K562 (cell line): ENCODE results near the gene TMEM217. TPM values are rescaled to one million over a fixed set of nuclear protein-coding genes. Genes with fewer than 3 reads are reported as not detected.

Source experiments
- ASH1L ChIP-seq: fragments of 450-650 bp; IDR thresholded peaks from 2 replicates; pipeline ENCODE4 v1.6.1; 2018; ENCODE audit warnings: borderline replicate concordance, mild to moderate bottlenecking, low read depth; ENCODE audit not compliant: partially characterized antibody
- BRD4 ChIP-seq: fragments of 200-600 bp; sonication (generic); IDR thresholded peaks from 2 replicates; pipeline ENCODE4 v1.6.1; 2017; ENCODE audit warnings: inconsistent platforms
- CHD4 ChIP-seq: fragments of 200-600 bp; sonication (generic); IDR thresholded peaks from 3 replicates; pipeline ENCODE4 v1.6.1; 2012; ENCODE audit warnings: low read depth, mild to moderate bottlenecking, mixed read lengths, low read length, inconsistent platforms; ENCODE audit not compliant: insufficient read depth, insufficient replicate concordance, poor library complexity, severe bottlenecking
- E2F3 ChIP-seq: fragments of 250-450 bp; sonication (Bioruptor Pico); IDR thresholded peaks from 2 replicates; pipeline ENCODE4 v1.4.0; 2020; ENCODE audit warnings: mild to moderate bottlenecking
- FIP1L1 ChIP-seq: fragments of 200-400 bp; formaldehyde crosslinking; IDR thresholded peaks from 2 replicates; pipeline ENCODE4 v1.6.1; 2018; ENCODE audit warnings: mild to moderate bottlenecking, low read depth, low read length; ENCODE audit not compliant: poor library complexity, severe bottlenecking
- HDAC1 ChIP-seq, 2 experiments: fragments of 450-650 bp; IDR thresholded peaks; 2 replicates each; pipeline ENCODE4 v1.6.1; 2016 to 2017; ENCODE audit warnings: inconsistent platforms in 1 of 2, mild to moderate bottlenecking in 1 of 2, moderate library complexity in 1 of 2
- MAFG ChIP-seq: fragments of 450-650 bp; conservative IDR thresholded peaks from 2 replicates; pipeline ENCODE4 v1.6.1; 2016; ENCODE audit warnings: missing genetic modification characterization, missing compliant biosample characterization
- NR2F6 ChIP-seq: fragments of 450-650 bp; formaldehyde crosslinking; IDR thresholded peaks from 2 replicates; pipeline ENCODE4 v1.4.0; 2020; ENCODE audit warnings: mild to moderate bottlenecking
- RBM15 ChIP-seq: fragments of 200-400 bp; formaldehyde crosslinking; IDR thresholded peaks from 2 replicates; pipeline ENCODE4 v1.6.1; 2018; ENCODE audit warnings: mild to moderate bottlenecking, low read length, moderate library complexity; ENCODE audit not compliant: insufficient read depth
- RBM25 ChIP-seq: fragments of 200-400 bp; formaldehyde crosslinking; IDR thresholded peaks from 2 replicates; pipeline ENCODE4 v1.6.1; 2018; ENCODE audit warnings: low read length, low read depth, moderate library complexity; ENCODE audit not compliant: severe bottlenecking
- SMAD3 ChIP-seq: fragments of 450-650 bp; formaldehyde crosslinking; conservative IDR thresholded peaks from 2 replicates; pipeline ENCODE4 v1.4.0; 2020; ENCODE audit warnings: mild to moderate bottlenecking
- SMAD4 ChIP-seq: fragments of 250-450 bp; sonication (Bioruptor Pico); conservative IDR thresholded peaks from 2 replicates; pipeline ENCODE4 v1.8.0; 2021; ENCODE audit warnings: inconsistent platforms, mild to moderate bottlenecking, moderate library complexity
- ZKSCAN3 ChIP-seq: fragments of 250-450 bp; sonication (Bioruptor Pico); IDR thresholded peaks from 2 replicates; pipeline ENCODE4 v1.4.0; 2020
- ZNF583 ChIP-seq: fragments of 250-450 bp; sonication (Bioruptor Pico); IDR thresholded peaks from 2 replicates; pipeline ENCODE4 v1.4.0; 2020
- polyA plus RNA-seq, 8 experiments: library from polyadenylated mRNA; depleted of rRNA in 4 of 8; stranded (reverse) in 5 of 8; unstranded in 3 of 8; fragments of >200 nt; fragmentation: Nextera tagmentation in 2 of 8; fragmentation: Illumina TruSeq in 1 of 8; extraction: Ambion mirVana in 2 of 8; extraction: Trizol in 1 of 8; gene quantifications; 2 replicates each; pipeline versions ENCODE4 v1.2.1 to v1.2.3, GENCODE V29; 2011 to 2014; ENCODE audit warnings: inconsistent platforms in 1 of 8, missing spikeins in 1 of 8
- total RNA-seq, 7 experiments: library from RNA; depleted of rRNA in 6 of 7; stranded (reverse); fragments of >200 nt in 6 of 7; fragmentation: Illumina TruSeq in 2 of 7; extraction: Trizol in 2 of 7; gene quantifications; 2 replicates each; pipeline versions ENCODE4 v1.2.1 to v1.2.3, GENCODE V29; 2011 to 2021; ENCODE audit warnings: low replicate concordance in 1 of 7
- TF ChIP-seq, protein P1 (sequence below): fragments of 250-450 bp; sonication (Bioruptor Pico); IDR thresholded peaks from 2 replicates; pipeline ENCODE4 v1.5.0; 2021
- TF ChIP-seq, protein P2 (sequence below): fragments of 250-450 bp; sonication (Bioruptor Pico); IDR thresholded peaks from 2 replicates; pipeline ENCODE4 v1.8.0; 2022; ENCODE audit warnings: inconsistent platforms, mild to moderate bottlenecking, moderate library complexity, borderline replicate concordance
- TF ChIP-seq, protein P3 (sequence below): fragments of 450-650 bp; IDR thresholded peaks from 2 replicates; pipeline ENCODE4 v1.6.1; 2016
- TF ChIP-seq, protein P4 (sequence below): fragments of 200-800 bp; sonication (Bioruptor generic); IDR thresholded peaks from 2 replicates; pipeline ENCODE4 v1.6.1; 2017; ENCODE audit warnings: missing genetic modification characterization, missing compliant biosample characterization
- TF ChIP-seq, protein P5 (sequence below): IDR thresholded peaks from 2 replicates; pipeline ENCODE4 v1.6.1; 2011; ENCODE audit not compliant: insufficient read length; ENCODE audit errors: extremely low read depth
- TF ChIP-seq, protein P6 (sequence below), 2 experiments: fragments of 250-450 bp in 1 of 2; fragments of 450-650 bp in 1 of 2; sonication (Bioruptor Pico) in 1 of 2; IDR thresholded peaks; 2 replicates each; pipeline versions ENCODE4 v1.6.1 to v1.8.0; 2016 to 2021; ENCODE audit warnings: mild to moderate bottlenecking in 2 of 2, moderate library complexity in 2 of 2, missing compliant biosample characterization in 1 of 2, missing genetic modification characterization in 1 of 2

TMEM217 gene
- total and polyA plus RNA-seq, 9 of the 15 experiments (the other 6 are each of a cell fraction or from before 2014, with no cell fraction given) = 1.3 to 8.0 (median 1.9) TPM

DNA sequence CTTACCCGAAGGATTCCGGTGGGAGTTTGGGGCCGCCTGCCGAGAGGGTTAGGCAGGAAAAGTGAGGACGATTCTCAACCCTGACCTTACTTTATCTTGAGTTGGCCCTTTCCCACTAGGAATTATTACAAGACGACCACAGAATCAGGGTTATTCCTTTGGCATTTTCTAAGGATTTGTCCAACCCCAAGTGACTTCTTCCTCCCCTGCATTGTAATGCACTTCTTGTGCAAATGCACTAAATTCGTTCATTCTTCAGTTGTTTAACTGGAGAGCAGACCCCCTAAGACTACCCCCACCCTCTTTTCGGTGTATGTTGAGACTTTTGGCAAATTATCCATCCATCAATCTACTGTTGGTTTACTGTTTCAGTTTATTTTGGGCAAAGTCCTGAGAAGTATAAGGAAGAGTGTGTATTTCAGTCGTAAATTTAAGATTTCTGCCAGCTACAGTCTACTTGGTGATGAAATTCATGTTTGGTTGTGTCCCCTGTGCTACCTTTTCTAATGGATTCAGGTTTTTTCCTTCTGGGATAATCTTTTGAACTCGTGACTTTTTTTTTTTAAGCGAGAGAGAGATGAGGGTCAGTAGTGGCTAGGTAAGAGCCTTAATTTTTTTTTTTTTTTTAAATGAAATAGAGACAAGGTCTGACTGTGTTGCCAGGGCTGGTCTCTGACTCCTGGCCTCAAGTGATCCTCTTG lies 611 bp upstream of the TMEM217 start (continued):
- TF ChIP-seq, protein P1, sequence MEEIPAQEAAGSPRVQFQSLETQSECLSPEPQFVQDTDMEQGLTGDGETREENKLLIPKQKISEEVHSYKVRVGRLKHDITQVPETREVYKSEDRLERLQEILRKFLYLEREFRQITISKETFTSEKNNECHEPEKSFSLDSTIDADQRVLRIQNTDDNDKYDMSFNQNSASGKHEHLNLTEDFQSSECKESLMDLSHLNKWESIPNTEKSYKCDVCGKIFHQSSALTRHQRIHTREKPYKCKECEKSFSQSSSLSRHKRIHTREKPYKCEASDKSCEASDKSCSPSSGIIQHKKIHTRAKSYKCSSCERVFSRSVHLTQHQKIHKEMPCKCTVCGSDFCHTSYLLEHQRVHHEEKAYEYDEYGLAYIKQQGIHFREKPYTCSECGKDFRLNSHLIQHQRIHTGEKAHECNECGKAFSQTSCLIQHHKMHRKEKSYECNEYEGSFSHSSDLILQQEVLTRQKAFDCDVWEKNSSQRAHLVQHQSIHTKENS (CRISPR knock-in tag) = no peak
- TF ChIP-seq ASH1L (peak; percentile 46), SMAD4 (CRISPR knock-in tag) (peak; percentile 11; the same call in 1 of the 2 replicates), SMAD3 (CRISPR knock-in tag) (0 out of 2 replicates have a peak, but pooled peaks have one; percentile 59), HDAC1 (IDR thresholded peaks at IDR 0.05) (no peak), MAFG (no peak), ZKSCAN3 (CRISPR knock-in tag) (0 out of 2 replicates have a peak, but pooled peaks have one; percentile 25), CHD4 (peak; percentile 18), ZNF583 (0 out of 2 replicates have a peak, but pooled peaks have one; percentile 2), E2F3 (CRISPR knock-in tag) (peak; percentile 79; the same call in 1 of the 2 replicates), BRD4 (0 out of 2 replicates have a peak, but pooled peaks have one; percentile 13), RBM25 (peak; percentile 35), RBM15 (no peak), FIP1L1 (no peak), NR2F6 (CRISPR knock-in tag) (no peak)
- TF ChIP-seq, protein P2, sequence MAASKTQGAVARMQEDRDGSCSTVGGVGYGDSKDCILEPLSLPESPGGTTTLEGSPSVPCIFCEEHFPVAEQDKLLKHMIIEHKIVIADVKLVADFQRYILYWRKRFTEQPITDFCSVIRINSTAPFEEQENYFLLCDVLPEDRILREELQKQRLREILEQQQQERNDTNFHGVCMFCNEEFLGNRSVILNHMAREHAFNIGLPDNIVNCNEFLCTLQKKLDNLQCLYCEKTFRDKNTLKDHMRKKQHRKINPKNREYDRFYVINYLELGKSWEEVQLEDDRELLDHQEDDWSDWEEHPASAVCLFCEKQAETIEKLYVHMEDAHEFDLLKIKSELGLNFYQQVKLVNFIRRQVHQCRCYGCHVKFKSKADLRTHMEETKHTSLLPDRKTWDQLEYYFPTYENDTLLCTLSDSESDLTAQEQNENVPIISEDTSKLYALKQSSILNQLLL (CRISPR knock-in tag) = 0 out of 2 replicates have a peak, but pooled peaks have one; percentile 64
- TF ChIP-seq, protein P3, sequence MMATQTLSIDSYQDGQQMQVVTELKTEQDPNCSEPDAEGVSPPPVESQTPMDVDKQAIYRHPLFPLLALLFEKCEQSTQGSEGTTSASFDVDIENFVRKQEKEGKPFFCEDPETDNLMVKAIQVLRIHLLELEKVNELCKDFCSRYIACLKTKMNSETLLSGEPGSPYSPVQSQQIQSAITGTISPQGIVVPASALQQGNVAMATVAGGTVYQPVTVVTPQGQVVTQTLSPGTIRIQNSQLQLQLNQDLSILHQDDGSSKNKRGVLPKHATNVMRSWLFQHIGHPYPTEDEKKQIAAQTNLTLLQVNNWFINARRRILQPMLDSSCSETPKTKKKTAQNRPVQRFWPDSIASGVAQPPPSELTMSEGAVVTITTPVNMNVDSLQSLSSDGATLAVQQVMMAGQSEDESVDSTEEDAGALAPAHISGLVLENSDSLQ = peak; percentile 33; the same call in 1 of the 2 replicates
- TF ChIP-seq, protein P4, sequence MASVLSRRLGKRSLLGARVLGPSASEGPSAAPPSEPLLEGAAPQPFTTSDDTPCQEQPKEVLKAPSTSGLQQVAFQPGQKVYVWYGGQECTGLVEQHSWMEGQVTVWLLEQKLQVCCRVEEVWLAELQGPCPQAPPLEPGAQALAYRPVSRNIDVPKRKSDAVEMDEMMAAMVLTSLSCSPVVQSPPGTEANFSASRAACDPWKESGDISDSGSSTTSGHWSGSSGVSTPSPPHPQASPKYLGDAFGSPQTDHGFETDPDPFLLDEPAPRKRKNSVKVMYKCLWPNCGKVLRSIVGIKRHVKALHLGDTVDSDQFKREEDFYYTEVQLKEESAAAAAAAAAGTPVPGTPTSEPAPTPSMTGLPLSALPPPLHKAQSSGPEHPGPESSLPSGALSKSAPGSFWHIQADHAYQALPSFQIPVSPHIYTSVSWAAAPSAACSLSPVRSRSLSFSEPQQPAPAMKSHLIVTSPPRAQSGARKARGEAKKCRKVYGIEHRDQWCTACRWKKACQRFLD (CRISPR knock-in tag) = no peak
- TF ChIP-seq, protein P5, sequence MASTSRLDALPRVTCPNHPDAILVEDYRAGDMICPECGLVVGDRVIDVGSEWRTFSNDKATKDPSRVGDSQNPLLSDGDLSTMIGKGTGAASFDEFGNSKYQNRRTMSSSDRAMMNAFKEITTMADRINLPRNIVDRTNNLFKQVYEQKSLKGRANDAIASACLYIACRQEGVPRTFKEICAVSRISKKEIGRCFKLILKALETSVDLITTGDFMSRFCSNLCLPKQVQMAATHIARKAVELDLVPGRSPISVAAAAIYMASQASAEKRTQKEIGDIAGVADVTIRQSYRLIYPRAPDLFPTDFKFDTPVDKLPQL = no peak
- TF ChIP-seq, protein P6, sequence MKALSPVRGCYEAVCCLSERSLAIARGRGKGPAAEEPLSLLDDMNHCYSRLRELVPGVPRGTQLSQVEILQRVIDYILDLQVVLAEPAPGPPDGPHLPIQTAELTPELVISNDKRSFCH (CRISPR knock-in tag; IDR thresholded peaks at IDR 0.05) = no peak
- TF ChIP-seq, protein P6 (tag; IDR thresholded peaks at IDR 0.05) = no peak
